GM12875 (cell line): ENCODE data around the gene FPR3.

ENCODE experiments used
- H3K4me3 ChIP-seq: one replicate; pipeline ENCODE4 v1.5.1; 2011; ENCODE audit warnings: low read depth, low read length, control low read depth
- TF ChIP-seq, protein P1 (sequence below): IDR thresholded peaks from 2 replicates; pipeline ENCODE4 v1.5.1; 2011; ENCODE audit warnings: low read depth, mild to moderate bottlenecking, control low read depth, inconsistent platforms, low read length, moderate library complexity, borderline replicate concordance; ENCODE audit not compliant: insufficient read depth

The FPR3 gene, protein sequence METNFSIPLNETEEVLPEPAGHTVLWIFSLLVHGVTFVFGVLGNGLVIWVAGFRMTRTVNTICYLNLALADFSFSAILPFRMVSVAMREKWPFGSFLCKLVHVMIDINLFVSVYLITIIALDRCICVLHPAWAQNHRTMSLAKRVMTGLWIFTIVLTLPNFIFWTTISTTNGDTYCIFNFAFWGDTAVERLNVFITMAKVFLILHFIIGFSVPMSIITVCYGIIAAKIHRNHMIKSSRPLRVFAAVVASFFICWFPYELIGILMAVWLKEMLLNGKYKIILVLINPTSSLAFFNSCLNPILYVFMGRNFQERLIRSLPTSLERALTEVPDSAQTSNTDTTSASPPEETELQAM

DNA sequence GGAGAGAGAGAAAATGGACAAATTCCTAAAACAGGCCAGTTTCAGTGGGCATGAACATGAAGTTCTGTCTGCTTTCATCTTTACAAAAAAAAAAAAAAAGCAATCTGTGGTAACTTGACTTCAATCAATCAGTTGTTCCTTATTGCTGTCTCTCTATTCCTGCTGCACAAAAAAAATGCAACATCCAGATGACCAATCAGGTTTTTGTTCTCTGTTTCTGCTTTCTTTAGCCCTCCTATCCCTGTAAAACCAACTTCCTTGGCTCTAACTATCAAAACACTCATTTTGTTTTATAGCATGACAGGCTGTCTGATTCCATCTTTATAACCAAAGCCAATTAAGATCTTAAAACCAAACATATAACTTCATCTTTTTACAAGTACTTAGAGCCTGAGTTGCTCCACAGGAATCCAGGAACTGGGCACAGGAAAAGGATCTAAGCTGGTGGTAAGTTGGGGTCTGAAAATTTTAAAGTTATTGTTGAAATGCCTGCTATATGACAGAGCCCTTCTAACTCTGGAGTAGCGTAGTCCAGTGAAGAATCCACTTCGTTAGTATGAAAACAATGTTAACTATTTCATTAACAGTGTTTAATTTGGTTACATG, at the start of gene FPR3:
Gene FPR3 (plus strand): TSS at position 273 of the 606 bp plus-strand sequence. CDS start 28,592 bp downstream, outside the sequence.
- H3K4me3 ChIP-seq: no peak within 1 kb of the TSS
- TF ChIP-seq, protein P1, sequence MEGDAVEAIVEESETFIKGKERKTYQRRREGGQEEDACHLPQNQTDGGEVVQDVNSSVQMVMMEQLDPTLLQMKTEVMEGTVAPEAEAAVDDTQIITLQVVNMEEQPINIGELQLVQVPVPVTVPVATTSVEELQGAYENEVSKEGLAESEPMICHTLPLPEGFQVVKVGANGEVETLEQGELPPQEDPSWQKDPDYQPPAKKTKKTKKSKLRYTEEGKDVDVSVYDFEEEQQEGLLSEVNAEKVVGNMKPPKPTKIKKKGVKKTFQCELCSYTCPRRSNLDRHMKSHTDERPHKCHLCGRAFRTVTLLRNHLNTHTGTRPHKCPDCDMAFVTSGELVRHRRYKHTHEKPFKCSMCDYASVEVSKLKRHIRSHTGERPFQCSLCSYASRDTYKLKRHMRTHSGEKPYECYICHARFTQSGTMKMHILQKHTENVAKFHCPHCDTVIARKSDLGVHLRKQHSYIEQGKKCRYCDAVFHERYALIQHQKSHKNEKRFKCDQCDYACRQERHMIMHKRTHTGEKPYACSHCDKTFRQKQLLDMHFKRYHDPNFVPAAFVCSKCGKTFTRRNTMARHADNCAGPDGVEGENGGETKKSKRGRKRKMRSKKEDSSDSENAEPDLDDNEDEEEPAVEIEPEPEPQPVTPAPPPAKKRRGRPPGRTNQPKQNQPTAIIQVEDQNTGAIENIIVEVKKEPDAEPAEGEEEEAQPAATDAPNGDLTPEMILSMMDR: no peak

DNA sequence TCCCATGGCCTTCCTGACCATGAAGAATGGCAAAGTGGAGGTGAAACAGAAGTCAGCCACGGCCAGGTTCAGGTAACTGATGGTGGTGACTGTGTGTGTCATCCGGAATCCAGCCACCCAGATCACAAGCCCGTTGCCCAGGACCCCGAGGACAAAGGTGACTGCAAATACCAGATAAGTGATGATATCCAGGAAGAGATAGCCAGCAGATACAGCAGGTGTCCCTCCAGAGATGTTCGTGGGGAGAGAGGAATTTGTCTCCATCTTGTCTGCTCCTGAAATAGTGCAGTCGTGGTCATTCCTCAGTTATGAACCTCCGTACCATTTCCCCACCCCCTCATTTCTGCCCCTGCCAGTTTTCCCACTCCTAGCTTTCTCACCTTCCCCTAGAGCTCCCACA, 48.2 kb upstream of the FPR3 start:
- TF ChIP-seq, protein P1: no peak

DNA sequence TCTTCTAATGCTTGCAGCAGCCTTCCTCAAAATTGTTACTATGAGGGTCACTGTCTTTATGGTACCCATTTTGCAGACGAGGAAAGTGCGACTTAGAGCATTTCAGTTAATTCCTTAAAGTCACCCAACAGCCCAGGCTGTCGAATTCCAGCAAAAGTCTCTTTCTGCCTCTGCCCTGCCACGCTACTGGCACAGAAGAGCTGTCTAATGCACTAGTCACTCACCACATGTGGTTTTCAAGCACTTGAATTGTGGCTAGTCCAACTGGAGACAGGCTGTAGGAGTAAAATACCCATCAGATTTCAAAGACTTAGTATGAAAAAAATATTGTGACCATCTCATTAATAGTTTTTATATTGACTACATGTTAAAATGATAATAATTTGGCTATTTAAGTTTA, 45.0 kb upstream of the FPR3 start:
- no peak overlapping the region for H3K4me3 ChIP-seq
- TF ChIP-seq, protein P1: no peak

More for the DNA sequence above, 48.2 kb upstream of the FPR3 start:
- H3K4me3 ChIP-seq: no peak overlapping the region

DNA sequence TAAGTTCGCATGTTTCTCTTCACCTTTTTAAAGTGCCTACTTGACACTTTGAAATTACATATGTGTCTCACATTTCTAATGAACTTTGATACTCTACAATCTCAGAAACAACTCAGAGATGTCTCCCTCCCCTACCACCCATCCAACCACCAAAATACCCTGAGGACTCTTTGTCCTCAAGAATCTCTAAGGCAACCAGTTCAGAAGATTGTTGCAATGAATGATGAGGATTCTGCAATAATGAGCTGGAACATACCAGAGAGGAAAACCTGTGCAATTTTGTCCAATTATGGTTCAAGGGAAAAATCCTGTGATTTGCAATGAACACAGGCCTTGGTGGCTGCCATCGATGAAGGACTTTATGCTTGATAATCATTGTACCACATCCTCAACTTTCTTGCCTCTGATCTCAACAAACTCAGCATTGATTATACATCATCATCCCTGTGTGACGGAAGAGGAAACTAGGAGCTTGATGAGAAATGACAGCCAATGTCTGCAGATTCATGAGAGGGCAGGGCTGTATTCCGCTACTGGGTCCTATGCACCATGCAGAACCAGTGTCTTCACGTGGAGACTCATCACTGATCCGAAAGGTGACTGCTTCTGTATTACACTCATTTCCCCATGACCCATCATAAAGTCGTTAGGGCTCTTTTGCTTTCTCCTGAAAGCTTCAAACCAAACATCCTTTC, 44.4 kb upstream of the FPR3 start:
- TF ChIP-seq, protein P1: no peak
- no peak overlapping the region for H3K4me3 ChIP-seq

DNA sequence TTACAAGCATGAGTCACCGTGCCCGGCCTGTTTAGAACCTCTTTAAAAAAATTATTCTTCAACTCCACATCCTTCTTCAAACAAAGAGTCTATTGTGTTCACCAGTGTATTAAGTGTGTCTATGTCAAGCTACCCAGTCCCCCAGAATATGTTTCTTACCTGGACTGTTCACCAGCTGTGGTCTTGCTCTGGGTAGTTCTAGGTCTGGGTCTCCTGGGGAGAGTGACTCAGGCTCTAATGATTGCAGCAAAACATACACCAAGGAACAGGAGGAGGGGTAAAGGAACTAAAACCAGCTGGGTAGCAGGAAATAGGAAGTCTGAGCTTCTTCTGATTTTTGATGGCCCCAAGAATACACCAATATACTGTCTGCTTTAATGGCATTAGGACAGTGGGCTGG, 43.3 kb upstream of the FPR3 start, which contains the start of gene FPR1:
Gene FPR1 (minus strand): TSS at position 224 of the 400 bp plus-strand sequence. CDS start 4,884 bp downstream, outside the sequence.
- TF ChIP-seq, protein P1: no peak
- no peak within 1 kb of the TSS for H3K4me3 ChIP-seq

DNA sequence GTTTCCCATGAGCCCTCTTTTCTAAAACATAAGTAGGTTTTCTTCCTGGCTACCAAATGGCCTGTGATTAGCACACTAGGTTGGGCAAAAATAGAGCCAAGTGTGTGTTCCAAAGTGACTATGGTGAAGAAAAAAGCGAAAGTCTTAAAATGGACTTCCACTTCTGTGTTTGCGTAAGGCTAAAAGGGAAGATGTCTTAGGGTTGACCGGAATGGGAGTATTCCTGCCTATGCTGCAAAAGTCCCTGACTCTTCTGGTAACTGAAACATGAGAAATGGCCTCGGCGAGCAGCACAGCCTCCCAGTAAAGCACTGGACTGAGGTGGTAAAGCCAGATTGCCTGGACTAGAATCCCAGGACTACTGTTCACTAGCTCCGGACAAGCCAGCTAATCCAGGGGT, 40.8 kb upstream of the FPR3 start:
- TF ChIP-seq, protein P1: no peak
- no peak overlapping the region for H3K4me3 ChIP-seq

DNA sequence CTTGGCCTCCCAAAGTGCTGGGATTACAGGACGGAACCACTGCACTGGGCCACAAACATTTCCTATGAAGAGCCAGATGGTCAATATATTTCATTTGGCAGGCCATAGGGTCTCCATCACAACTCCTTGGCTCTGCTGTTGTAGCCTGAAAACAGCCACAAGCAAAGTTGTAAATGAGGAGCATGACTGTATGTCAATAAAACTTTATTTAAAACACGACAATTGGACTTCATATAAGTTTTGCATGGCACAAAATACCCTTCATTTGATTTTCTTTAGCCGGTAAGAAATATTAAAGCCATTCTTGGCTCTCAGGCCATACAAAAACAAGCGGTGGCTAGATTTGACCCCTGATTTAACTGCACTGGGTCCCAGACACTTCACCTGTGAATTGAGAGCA, 40.2 kb upstream of the FPR3 start:
- TF ChIP-seq, protein P1: no peak
- no peak overlapping the region for H3K4me3 ChIP-seq
